ENCODE results near the gene RSRP1. TPM values are rescaled to one million over a fixed set of nuclear protein-coding genes. Genes with fewer than 3 reads are reported as not detected.

The RSRP1 gene
- total and polyA plus RNA-seq, 2 donors (not counting 3 experiments of a cell fraction or from before 2014, with no cell fraction given), result 50.5 to 99.4 TPM

DNA sequence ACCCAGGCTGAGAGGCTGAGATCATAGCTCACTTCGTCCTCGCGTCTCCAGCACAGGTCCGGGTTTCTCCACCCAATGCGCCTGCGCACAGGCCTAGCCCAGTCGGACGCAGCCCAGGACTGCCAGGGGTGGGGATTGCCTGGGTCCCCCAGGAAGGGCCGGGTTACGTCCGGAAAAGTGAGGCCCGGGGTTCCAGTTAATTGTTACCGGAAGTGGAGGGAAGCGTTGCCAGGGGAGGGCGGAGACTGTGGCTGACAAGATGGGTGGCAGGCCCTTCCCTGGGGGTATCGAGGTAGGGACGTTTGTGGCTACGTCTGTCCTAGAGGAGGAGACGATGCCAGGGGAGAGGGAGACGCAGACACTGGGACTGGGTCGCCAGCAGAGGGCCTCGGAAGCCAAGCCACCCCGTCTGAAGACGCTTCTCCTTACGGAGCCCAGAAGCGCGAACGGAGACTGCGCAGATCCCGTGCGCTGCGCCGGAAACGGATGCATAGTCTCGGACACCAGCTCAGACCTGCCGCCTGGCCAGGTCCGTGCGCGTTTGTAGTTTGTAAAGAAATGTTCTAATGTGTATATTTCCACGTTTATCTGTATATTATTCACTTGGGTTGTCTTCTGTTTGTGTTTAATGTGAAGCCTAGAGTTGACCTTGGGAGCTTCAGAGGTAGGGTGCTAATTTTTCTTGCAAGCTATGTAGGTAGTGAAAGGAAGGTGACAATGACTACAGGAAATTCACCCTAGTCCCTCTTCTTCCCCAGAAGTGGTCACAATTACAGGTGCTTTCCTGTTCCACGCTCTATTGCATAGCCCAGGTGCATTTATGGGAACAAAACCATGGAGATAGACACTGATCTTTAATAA lies 7.3 kb downstream of the RSRP1 start:
- DNase-seq (ENCODE audit: low read depth, low spot score), result peak; percentile 91
- BruUV-seq (replicated peaks), result no TSS peak
- Histone ChIP-seq H2AFZ (ENCODE audit: low read depth, low read length) (peak overlapping the region; percentile 21), H4K20me1 (replicated peaks; ENCODE audit: control insufficient read depth, extremely low read depth, insufficient read depth, low read length) (peaks cover 9% of the 10 kb centered on the region), H3K9me1 (replicated peaks; ENCODE audit: control insufficient read depth, extremely low read depth, insufficient read depth, low read length) (no peaks in the 10 kb centered on the region), H3K4me3 (replicated peaks in 1 of 3; ENCODE audit: insufficient read depth in 1 of 3, low read depth in 1 of 3, low read length in 3 of 3) (peak overlapping the region; percentile 5 to 43 (median 29)), H3K27me3 (ENCODE audit: control insufficient read depth in 2 of 2, insufficient read depth in 2 of 2, low read length in 2 of 2) (no peaks in the 10 kb centered on the region), H3K4me1 (ENCODE audit: control insufficient read depth, extremely low read depth, insufficient read depth, low read length) (peaks cover 19% of the 10 kb centered on the region), H3K9ac (replicated peaks; ENCODE audit: extremely low read depth, insufficient read depth, low read length) (peak overlapping the region; percentile 39), H3K79me2 (ENCODE audit: control insufficient read depth, insufficient read depth, low read length) (peaks cover 16% of the 10 kb centered on the region), H3K36me3 (ENCODE audit: control insufficient read depth in 2 of 2, extremely low read depth in 1 of 2, insufficient read depth in 2 of 2, low read length in 2 of 2) (peaks cover 7 to 24% of the 10 kb centered on the region in 2 experiments), H3K9me3 (replicated peaks; ENCODE audit: control insufficient read depth, insufficient read depth, low read length) (no peaks in the 10 kb centered on the region), H3K27ac (ENCODE audit: insufficient read depth, low read depth, low read length) (peak overlapping the region; percentile 36), H3K4me2 (ENCODE audit: insufficient read depth, low read length) (peak overlapping the region; percentile 71)
- peak; percentile 93 for FAIRE-seq
- ChIA-PET CTCF (interaction anchor here (0.6 to 1.6 kb wide), 7 partner anchors 9 to 281 kb away, joined by 3 to 12 read pairs (median 5); no protein-coding TSS in a partner anchor), POLR2A (interaction anchor here (0.5 to 1.4 kb wide), 3 partner anchors 8 to 1567 kb away, joined by 3 to 5 read pairs (median 3); partner anchors contain the start of gene RSRP1)
- dilution Hi-C loops (cut with MboI; ENCODE audit: extremely low pct_ligation_motif_present, low sequenced_read_pairs) (no loop called here), intact Hi-C loops (cut with micrococcal nuclease) (loop anchor here (1.0 to 10.0 kb wide), 2 partner anchors 7 to 565 kb away; partner anchors contain the start of genes RSRP1 and SELENON)
- TF ChIP-seq EZH2 (IDR thresholded peaks at IDR 0.05; ENCODE audit: borderline replicate concordance, low read depth, low read length, severe bottlenecking) (no peak), FOS (IDR thresholded peaks at IDR 0.05; ENCODE audit: borderline replicate concordance, insufficient read depth, low read length) (no peak), MYC (IDR thresholded peaks at IDR 0.05; ENCODE audit: low read depth, low read length) (no peak), GATA2 (IDR thresholded peaks at IDR 0.05; ENCODE audit: insufficient read depth, insufficient read length, low read depth, low read length) (no peak), POLR2A (IDR thresholded peaks at IDR 0.05; ENCODE audit: low read depth, low read length) (peak; percentile 89), POLR2AphosphoS5 (IDR thresholded peaks at IDR 0.05; ENCODE audit: insufficient read depth, low read depth, low read length) (peak; percentile 81), JUN (IDR thresholded peaks at IDR 0.05; ENCODE audit: borderline replicate concordance, insufficient read depth, insufficient read length, low read depth) (no peak)
- TF ChIP-seq, protein P1, sequence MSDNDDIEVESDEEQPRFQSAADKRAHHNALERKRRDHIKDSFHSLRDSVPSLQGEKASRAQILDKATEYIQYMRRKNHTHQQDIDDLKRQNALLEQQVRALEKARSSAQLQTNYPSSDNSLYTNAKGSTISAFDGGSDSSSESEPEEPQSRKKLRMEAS (IDR thresholded peaks at IDR 0.05; ENCODE audit: insufficient read depth, insufficient read length), result no peak
- TF ChIP-seq, protein P2, sequence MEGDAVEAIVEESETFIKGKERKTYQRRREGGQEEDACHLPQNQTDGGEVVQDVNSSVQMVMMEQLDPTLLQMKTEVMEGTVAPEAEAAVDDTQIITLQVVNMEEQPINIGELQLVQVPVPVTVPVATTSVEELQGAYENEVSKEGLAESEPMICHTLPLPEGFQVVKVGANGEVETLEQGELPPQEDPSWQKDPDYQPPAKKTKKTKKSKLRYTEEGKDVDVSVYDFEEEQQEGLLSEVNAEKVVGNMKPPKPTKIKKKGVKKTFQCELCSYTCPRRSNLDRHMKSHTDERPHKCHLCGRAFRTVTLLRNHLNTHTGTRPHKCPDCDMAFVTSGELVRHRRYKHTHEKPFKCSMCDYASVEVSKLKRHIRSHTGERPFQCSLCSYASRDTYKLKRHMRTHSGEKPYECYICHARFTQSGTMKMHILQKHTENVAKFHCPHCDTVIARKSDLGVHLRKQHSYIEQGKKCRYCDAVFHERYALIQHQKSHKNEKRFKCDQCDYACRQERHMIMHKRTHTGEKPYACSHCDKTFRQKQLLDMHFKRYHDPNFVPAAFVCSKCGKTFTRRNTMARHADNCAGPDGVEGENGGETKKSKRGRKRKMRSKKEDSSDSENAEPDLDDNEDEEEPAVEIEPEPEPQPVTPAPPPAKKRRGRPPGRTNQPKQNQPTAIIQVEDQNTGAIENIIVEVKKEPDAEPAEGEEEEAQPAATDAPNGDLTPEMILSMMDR (IDR thresholded peaks at IDR 0.05; ENCODE audit: extremely low read depth in 1 of 2, insufficient read depth in 1 of 2, low read depth in 1 of 2, low read length in 2 of 2), result peak; percentile 62 to 76

Measured in endothelial cell of umbilical vein (primary cell).